WTC11 (cell line): Measurements from ENCODE around the gene RFC3. TPM values are rescaled to one million over a fixed set of nuclear protein-coding genes. Genes with fewer than 3 reads are reported as not detected.

ENCODE experiments used
- ATAC-seq: fragments of 200-7000 bp; cut with Tn5 transposase; 2 replicates; pipeline ENCODE4 v1.10.0; 2021; ENCODE audit warnings: mild to moderate bottlenecking, moderate library complexity
- CTCF ChIA-PET: fragments of 300-600 bp; sonication (Branson Sonifier 250); formaldehyde crosslinking; loops from one replicate; lab custom pipeline; 2021; ENCODE audit warnings: antibody characterized with exemption; lab: Charles Lee
- POLR2A ChIA-PET: fragments of 350-600 bp; sonication (Branson Sonifier 250); formaldehyde crosslinking; loops from one replicate; lab custom pipeline; 2021; ENCODE audit warnings: antibody characterized with exemption; lab: Charles Lee
- DNase-seq: peaks from one replicate; pipeline ENCODE4 v3.0.0; 2021; ENCODE audit warnings: low spot score
- H3K27ac Mint-ChIP-seq: 2 replicates; pipeline ENCODE4 v1.8.0; 2021; ENCODE audit warnings: mixed read lengths
- H3K27me3 Mint-ChIP-seq: 2 replicates; pipeline ENCODE4 v1.8.0; 2021; ENCODE audit warnings: low read depth, mild to moderate bottlenecking, moderate library complexity, mixed read lengths
- H3K36me3 Mint-ChIP-seq: 2 replicates; pipeline ENCODE4 v1.8.0; 2021; ENCODE audit warnings: mixed read lengths
- H3K4me1 Mint-ChIP-seq: 2 replicates; pipeline ENCODE4 v1.8.0; 2022; ENCODE audit warnings: mixed read lengths
- H3K4me3 Mint-ChIP-seq: 2 replicates; pipeline ENCODE4 v1.8.0; 2021; ENCODE audit warnings: mild to moderate bottlenecking, moderate library complexity, mixed read lengths
- H3K9me3 Mint-ChIP-seq: 2 replicates; pipeline ENCODE4 v1.8.0; 2021; ENCODE audit warnings: mixed read lengths
- ATF2 ChIP-seq: sonication (generic); formaldehyde crosslinking; IDR thresholded peaks from 2 replicates; pipeline ENCODE4 v1.8.1; 2022; ENCODE audit warnings: low read depth, missing genetic modification reagents, borderline replicate concordance
- ELF4 ChIP-seq: sonication (generic); formaldehyde crosslinking; IDR thresholded peaks from 2 replicates; pipeline ENCODE4 v1.8.1; 2022; ENCODE audit warnings: low read depth, mild to moderate bottlenecking, moderate library complexity, missing genetic modification reagents
- ERG ChIP-seq: fragments of 250-450 bp; sonication (Bioruptor Pico); IDR thresholded peaks from 2 replicates; pipeline ENCODE4 v1.8.0; 2021; ENCODE audit warnings: mild to moderate bottlenecking
- ESRRA ChIP-seq: sonication (generic); formaldehyde crosslinking; IDR thresholded peaks from 2 replicates; pipeline ENCODE4 v1.8.1; 2022; ENCODE audit warnings: mild to moderate bottlenecking, missing genetic modification reagents, borderline replicate concordance
- FOXJ3 ChIP-seq: sonication (generic); formaldehyde crosslinking; IDR thresholded peaks from 2 replicates; pipeline ENCODE4 v1.9.0; 2021; ENCODE audit warnings: missing genetic modification reagents, mild to moderate bottlenecking, borderline replicate concordance
- GRHL2 ChIP-seq: fragments of 250-450 bp; sonication (Bioruptor Pico); IDR thresholded peaks from 2 replicates; pipeline ENCODE4 v1.8.0; 2022; ENCODE audit warnings: mild to moderate bottlenecking, moderate library complexity; ENCODE audit not compliant: insufficient replicate concordance, severe bottlenecking
- IRF2 ChIP-seq: sonication (generic); formaldehyde crosslinking; IDR thresholded peaks from 2 replicates; pipeline ENCODE4 v1.8.0; 2022; ENCODE audit warnings: low read depth, missing genetic modification reagents, borderline replicate concordance
- JAZF1 ChIP-seq: fragments of 250-450 bp; sonication (Bioruptor Pico); IDR thresholded peaks from 2 replicates; pipeline ENCODE4 v1.9.0; 2021; ENCODE audit warnings: moderate library complexity, mild to moderate bottlenecking, inconsistent platforms
- JUN ChIP-seq: sonication (generic); formaldehyde crosslinking; IDR thresholded peaks from 2 replicates; pipeline ENCODE4 v1.8.0; 2023; ENCODE audit warnings: mild to moderate bottlenecking, missing genetic modification reagents
- NFATC4 ChIP-seq: fragments of 250-450 bp; sonication (Bioruptor Pico); IDR thresholded peaks from 2 replicates; pipeline ENCODE4 v1.9.0; 2021; ENCODE audit warnings: mild to moderate bottlenecking
- NFYB ChIP-seq: sonication (generic); formaldehyde crosslinking; conservative IDR thresholded peaks from 2 replicates; pipeline ENCODE4 v1.8.0; 2022; ENCODE audit warnings: low read depth, missing genetic modification reagents
- RELA ChIP-seq: sonication (generic); formaldehyde crosslinking; IDR thresholded peaks from 2 replicates; pipeline ENCODE4 v1.8.1; 2022; ENCODE audit warnings: missing genetic modification reagents, mild to moderate bottlenecking, borderline replicate concordance
- RORB ChIP-seq: fragments of 250-450 bp; sonication (Bioruptor Pico); IDR thresholded peaks from 2 replicates; pipeline ENCODE4 v1.9.0; 2021; ENCODE audit warnings: mild to moderate bottlenecking
- SP1 ChIP-seq: sonication (generic); formaldehyde crosslinking; conservative IDR thresholded peaks from 2 replicates; pipeline ENCODE4 v1.8.1; 2022; ENCODE audit warnings: missing genetic modification reagents
- TP53 ChIP-seq: sonication (generic); formaldehyde crosslinking; IDR thresholded peaks from 2 replicates; pipeline ENCODE4 v1.8.1; 2023; ENCODE audit warnings: mild to moderate bottlenecking, missing genetic modification reagents
- ZNF121 ChIP-seq: sonication (generic); formaldehyde crosslinking; IDR thresholded peaks from 2 replicates; pipeline ENCODE4 v1.8.0; 2023; ENCODE audit warnings: missing genetic modification reagents
- ZNF138 ChIP-seq: sonication (generic); formaldehyde crosslinking; conservative IDR thresholded peaks from 2 replicates; pipeline ENCODE4 v1.8.1; 2022; ENCODE audit warnings: mild to moderate bottlenecking, moderate library complexity, missing genetic modification reagents
- ZNF263 ChIP-seq: sonication (generic); formaldehyde crosslinking; IDR thresholded peaks from 2 replicates; pipeline ENCODE4 v1.8.1; 2022; ENCODE audit warnings: low read depth, mild to moderate bottlenecking, moderate library complexity, missing genetic modification reagents
- ZNF317 ChIP-seq: sonication (generic); formaldehyde crosslinking; IDR thresholded peaks from 2 replicates; pipeline ENCODE4 v1.8.1; 2023; ENCODE audit warnings: low read depth, mild to moderate bottlenecking, moderate library complexity, missing genetic modification reagents, borderline replicate concordance
- ZNF416 ChIP-seq: fragments of 250-450 bp; sonication (Bioruptor Pico); IDR thresholded peaks from 2 replicates; pipeline ENCODE4 v1.9.0; 2021; ENCODE audit warnings: mild to moderate bottlenecking, inconsistent platforms
- ZNF423 ChIP-seq: fragments of 250-450 bp; sonication (Bioruptor Pico); IDR thresholded peaks from 2 replicates; pipeline ENCODE4 v2.1.2; 2022; ENCODE audit warnings: mild to moderate bottlenecking, moderate library complexity
- total RNA-seq: library from RNA; stranded (reverse); gene quantifications from 3 replicates; pipeline ENCODE4 v1.2.3, GENCODE V29; 2021
- TF ChIP-seq, protein P1 (sequence below): sonication (generic); formaldehyde crosslinking; IDR thresholded peaks from 2 replicates; pipeline ENCODE4 v1.8.1; 2023; ENCODE audit warnings: mild to moderate bottlenecking, missing genetic modification reagents, moderate library complexity
- TF ChIP-seq, protein P2 (sequence below): sonication (generic); formaldehyde crosslinking; IDR thresholded peaks from 2 replicates; pipeline ENCODE4 v1.8.0; 2023; ENCODE audit warnings: missing genetic modification reagents
- TF ChIP-seq, protein P3 (sequence below): sonication (generic); formaldehyde crosslinking; IDR thresholded peaks from 2 replicates; pipeline ENCODE4 v1.8.0; 2023; ENCODE audit warnings: mild to moderate bottlenecking, missing genetic modification reagents
- TF ChIP-seq, protein P4 (sequence below): fragments of 250-450 bp; sonication (Bioruptor Pico); IDR thresholded peaks from 2 replicates; pipeline ENCODE4 v1.9.0; 2021; ENCODE audit warnings: mild to moderate bottlenecking

The RFC3 gene
- total RNA-seq, 1 experiment from 2014 or later: 37.0 TPM

GRCh38 chr13:33840402-33840801, 22.5 kb downstream of the RFC3 start:
- no peak for DNase-seq
- no peak overlapping the region for H3K27ac Mint-ChIP-seq
- H3K9me3 Mint-ChIP-seq: no peaks in the 10 kb centered on the region
- H3K4me3 Mint-ChIP-seq: no peak overlapping the region
- POLR2A ChIA-PET: no interaction called here
- peaks cover 37% of the 10 kb centered on the region for H3K36me3 Mint-ChIP-seq
- no peaks in the 10 kb centered on the region for H3K4me1 Mint-ChIP-seq
- H3K27me3 Mint-ChIP-seq: no peaks in the 10 kb centered on the region
- ATAC-seq: no peak
- TF ChIP-seq GRHL2 (CRISPR knock-in tag) (no peak), RELA (CRISPR knock-in tag) (no peak), IRF2 (CRISPR knock-in tag) (no peak), ZNF423 (CRISPR knock-in tag) (no peak), ZNF121 (no peak), RORB (CRISPR knock-in tag) (no peak), NFATC4 (CRISPR knock-in tag) (no peak), ELF4 (CRISPR knock-in tag) (no peak), ZNF263 (CRISPR knock-in tag) (no peak), JAZF1 (CRISPR knock-in tag) (no peak), SP1 (CRISPR knock-in tag) (no peak), NFYB (no peak), ESRRA (CRISPR knock-in tag) (no peak), ZNF317 (CRISPR knock-in tag) (no peak), ATF2 (no peak), ERG (CRISPR knock-in tag) (no peak), ZNF416 (no peak)
- TF ChIP-seq, protein P1, sequence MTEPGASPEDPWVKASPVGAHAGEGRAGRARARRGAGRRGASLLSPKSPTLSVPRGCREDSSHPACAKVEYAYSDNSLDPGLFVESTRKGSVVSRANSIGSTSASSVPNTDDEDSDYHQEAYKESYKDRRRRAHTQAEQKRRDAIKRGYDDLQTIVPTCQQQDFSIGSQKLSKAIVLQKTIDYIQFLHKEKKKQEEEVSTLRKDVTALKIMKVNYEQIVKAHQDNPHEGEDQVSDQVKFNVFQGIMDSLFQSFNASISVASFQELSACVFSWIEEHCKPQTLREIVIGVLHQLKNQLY (CRISPR knock-in tag): no peak
- TF ChIP-seq, protein P2, sequence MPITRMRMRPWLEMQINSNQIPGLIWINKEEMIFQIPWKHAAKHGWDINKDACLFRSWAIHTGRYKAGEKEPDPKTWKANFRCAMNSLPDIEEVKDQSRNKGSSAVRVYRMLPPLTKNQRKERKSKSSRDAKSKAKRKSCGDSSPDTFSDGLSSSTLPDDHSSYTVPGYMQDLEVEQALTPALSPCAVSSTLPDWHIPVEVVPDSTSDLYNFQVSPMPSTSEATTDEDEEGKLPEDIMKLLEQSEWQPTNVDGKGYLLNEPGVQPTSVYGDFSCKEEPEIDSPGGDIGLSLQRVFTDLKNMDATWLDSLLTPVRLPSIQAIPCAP (CRISPR knock-in tag): no peak
- TF ChIP-seq, protein P3, sequence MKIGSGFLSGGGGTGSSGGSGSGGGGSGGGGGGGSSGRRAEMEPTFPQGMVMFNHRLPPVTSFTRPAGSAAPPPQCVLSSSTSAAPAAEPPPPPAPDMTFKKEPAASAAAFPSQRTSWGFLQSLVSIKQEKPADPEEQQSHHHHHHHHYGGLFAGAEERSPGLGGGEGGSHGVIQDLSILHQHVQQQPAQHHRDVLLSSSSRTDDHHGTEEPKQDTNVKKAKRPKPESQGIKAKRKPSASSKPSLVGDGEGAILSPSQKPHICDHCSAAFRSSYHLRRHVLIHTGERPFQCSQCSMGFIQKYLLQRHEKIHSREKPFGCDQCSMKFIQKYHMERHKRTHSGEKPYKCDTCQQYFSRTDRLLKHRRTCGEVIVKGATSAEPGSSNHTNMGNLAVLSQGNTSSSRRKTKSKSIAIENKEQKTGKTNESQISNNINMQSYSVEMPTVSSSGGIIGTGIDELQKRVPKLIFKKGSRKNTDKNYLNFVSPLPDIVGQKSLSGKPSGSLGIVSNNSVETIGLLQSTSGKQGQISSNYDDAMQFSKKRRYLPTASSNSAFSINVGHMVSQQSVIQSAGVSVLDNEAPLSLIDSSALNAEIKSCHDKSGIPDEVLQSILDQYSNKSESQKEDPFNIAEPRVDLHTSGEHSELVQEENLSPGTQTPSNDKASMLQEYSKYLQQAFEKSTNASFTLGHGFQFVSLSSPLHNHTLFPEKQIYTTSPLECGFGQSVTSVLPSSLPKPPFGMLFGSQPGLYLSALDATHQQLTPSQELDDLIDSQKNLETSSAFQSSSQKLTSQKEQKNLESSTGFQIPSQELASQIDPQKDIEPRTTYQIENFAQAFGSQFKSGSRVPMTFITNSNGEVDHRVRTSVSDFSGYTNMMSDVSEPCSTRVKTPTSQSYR (CRISPR knock-in tag): no peak
- CTCF ChIA-PET: no interaction called here

GRCh38 chr13:33842207-33842606, 24.3 kb downstream of the RFC3 start:
- ATAC-seq: no peak
- no peaks in the 10 kb centered on the region for H3K4me1 Mint-ChIP-seq
- peaks cover 29% of the 10 kb centered on the region for H3K36me3 Mint-ChIP-seq
- ChIA-PET CTCF (no interaction called here), POLR2A (no interaction called here)
- DNase-seq: no peak
- H3K27me3 Mint-ChIP-seq: no peaks in the 10 kb centered on the region
- H3K4me3 Mint-ChIP-seq: no peak overlapping the region
- no peak overlapping the region; the same call in 1 of the 2 replicates for H3K27ac Mint-ChIP-seq
- no peaks in the 10 kb centered on the region for H3K9me3 Mint-ChIP-seq
- TF ChIP-seq RELA (CRISPR knock-in tag): no peak
- TF ChIP-seq ZNF138: no peak
- TF ChIP-seq ERG (CRISPR knock-in tag): no peak
- no peak for TF ChIP-seq JUN
- no peak for TF ChIP-seq ELF4 (CRISPR knock-in tag)
- no peak for TF ChIP-seq TP53
- TF ChIP-seq FOXJ3 (CRISPR knock-in tag): no peak
- TF ChIP-seq, protein P4, sequence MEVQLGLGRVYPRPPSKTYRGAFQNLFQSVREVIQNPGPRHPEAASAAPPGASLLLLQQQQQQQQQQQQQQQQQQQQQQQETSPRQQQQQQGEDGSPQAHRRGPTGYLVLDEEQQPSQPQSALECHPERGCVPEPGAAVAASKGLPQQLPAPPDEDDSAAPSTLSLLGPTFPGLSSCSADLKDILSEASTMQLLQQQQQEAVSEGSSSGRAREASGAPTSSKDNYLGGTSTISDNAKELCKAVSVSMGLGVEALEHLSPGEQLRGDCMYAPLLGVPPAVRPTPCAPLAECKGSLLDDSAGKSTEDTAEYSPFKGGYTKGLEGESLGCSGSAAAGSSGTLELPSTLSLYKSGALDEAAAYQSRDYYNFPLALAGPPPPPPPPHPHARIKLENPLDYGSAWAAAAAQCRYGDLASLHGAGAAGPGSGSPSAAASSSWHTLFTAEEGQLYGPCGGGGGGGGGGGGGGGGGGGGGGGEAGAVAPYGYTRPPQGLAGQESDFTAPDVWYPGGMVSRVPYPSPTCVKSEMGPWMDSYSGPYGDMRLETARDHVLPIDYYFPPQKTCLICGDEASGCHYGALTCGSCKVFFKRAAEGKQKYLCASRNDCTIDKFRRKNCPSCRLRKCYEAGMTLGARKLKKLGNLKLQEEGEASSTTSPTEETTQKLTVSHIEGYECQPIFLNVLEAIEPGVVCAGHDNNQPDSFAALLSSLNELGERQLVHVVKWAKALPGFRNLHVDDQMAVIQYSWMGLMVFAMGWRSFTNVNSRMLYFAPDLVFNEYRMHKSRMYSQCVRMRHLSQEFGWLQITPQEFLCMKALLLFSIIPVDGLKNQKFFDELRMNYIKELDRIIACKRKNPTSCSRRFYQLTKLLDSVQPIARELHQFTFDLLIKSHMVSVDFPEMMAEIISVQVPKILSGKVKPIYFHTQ: no peak
